WTC11 (cell line): Measurements from ENCODE around the gene RGMB.

ENCODE experiments used
- CREB1 ChIP-seq: sonication (generic); formaldehyde crosslinking; IDR thresholded peaks from 2 replicates; pipeline ENCODE4 v1.8.0; 2023; ENCODE audit warnings: mild to moderate bottlenecking, missing genetic modification reagents
- JUN ChIP-seq: sonication (generic); formaldehyde crosslinking; IDR thresholded peaks from 2 replicates; pipeline ENCODE4 v1.8.0; 2023; ENCODE audit warnings: mild to moderate bottlenecking, missing genetic modification reagents
- PRRX2 ChIP-seq: fragments of 250-450 bp; sonication (Bioruptor Pico); IDR thresholded peaks from 2 replicates; pipeline ENCODE4 v1.8.0; 2021; ENCODE audit warnings: mild to moderate bottlenecking
- TF ChIP-seq, protein P1 (sequence below): sonication (generic); formaldehyde crosslinking; IDR thresholded peaks from 2 replicates; pipeline ENCODE4 v1.8.1; 2023; ENCODE audit warnings: mild to moderate bottlenecking, moderate library complexity, missing genetic modification reagents
- TF ChIP-seq, protein P2 (sequence below): fragments of 200-600 bp; IDR thresholded peaks from 2 replicates; pipeline ENCODE4 v1.8.0; 2022; ENCODE audit warnings: antibody characterized with exemption

DNA sequence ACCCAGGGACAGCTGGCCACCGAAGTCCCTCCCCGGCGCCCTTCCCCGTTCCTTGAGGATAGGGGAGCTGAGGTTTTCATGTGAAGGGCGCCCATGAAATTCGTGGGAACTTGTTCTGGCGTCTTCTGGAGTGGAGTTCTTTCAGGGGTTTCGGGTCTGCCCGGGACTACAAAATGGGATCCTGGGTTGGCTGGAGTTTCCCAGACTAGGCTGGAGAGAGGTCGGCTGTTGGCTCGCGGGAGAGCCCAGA is 3.6 kb upstream of the RGMB start:
- TF ChIP-seq, protein P1, sequence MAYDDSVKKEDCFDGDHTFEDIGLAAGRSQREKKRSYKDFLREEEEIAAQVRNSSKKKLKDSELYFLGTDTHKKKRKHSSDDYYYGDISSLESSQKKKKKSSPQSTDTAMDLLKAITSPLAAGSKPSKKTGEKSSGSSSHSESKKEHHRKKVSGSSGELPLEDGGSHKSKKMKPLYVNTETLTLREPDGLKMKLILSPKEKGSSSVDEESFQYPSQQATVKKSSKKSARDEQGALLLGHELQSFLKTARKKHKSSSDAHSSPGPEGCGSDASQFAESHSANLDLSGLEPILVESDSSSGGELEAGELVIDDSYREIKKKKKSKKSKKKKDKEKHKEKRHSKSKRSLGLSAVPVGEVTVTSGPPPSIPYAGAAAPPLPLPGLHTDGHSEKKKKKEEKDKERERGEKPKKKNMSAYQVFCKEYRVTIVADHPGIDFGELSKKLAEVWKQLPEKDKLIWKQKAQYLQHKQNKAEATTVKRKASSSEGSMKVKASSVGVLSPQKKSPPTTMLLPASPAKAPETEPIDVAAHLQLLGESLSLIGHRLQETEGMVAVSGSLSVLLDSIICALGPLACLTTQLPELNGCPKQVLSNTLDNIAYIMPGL: no peak
- TF ChIP-seq, protein P2, sequence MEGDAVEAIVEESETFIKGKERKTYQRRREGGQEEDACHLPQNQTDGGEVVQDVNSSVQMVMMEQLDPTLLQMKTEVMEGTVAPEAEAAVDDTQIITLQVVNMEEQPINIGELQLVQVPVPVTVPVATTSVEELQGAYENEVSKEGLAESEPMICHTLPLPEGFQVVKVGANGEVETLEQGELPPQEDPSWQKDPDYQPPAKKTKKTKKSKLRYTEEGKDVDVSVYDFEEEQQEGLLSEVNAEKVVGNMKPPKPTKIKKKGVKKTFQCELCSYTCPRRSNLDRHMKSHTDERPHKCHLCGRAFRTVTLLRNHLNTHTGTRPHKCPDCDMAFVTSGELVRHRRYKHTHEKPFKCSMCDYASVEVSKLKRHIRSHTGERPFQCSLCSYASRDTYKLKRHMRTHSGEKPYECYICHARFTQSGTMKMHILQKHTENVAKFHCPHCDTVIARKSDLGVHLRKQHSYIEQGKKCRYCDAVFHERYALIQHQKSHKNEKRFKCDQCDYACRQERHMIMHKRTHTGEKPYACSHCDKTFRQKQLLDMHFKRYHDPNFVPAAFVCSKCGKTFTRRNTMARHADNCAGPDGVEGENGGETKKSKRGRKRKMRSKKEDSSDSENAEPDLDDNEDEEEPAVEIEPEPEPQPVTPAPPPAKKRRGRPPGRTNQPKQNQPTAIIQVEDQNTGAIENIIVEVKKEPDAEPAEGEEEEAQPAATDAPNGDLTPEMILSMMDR: no peak
- TF ChIP-seq PRRX2 (CRISPR knock-in tag) (no peak), JUN (CRISPR knock-in tag) (no peak), CREB1 (CRISPR knock-in tag) (no peak)
